Measurements from ENCODE around the gene RFFL.

DNA sequence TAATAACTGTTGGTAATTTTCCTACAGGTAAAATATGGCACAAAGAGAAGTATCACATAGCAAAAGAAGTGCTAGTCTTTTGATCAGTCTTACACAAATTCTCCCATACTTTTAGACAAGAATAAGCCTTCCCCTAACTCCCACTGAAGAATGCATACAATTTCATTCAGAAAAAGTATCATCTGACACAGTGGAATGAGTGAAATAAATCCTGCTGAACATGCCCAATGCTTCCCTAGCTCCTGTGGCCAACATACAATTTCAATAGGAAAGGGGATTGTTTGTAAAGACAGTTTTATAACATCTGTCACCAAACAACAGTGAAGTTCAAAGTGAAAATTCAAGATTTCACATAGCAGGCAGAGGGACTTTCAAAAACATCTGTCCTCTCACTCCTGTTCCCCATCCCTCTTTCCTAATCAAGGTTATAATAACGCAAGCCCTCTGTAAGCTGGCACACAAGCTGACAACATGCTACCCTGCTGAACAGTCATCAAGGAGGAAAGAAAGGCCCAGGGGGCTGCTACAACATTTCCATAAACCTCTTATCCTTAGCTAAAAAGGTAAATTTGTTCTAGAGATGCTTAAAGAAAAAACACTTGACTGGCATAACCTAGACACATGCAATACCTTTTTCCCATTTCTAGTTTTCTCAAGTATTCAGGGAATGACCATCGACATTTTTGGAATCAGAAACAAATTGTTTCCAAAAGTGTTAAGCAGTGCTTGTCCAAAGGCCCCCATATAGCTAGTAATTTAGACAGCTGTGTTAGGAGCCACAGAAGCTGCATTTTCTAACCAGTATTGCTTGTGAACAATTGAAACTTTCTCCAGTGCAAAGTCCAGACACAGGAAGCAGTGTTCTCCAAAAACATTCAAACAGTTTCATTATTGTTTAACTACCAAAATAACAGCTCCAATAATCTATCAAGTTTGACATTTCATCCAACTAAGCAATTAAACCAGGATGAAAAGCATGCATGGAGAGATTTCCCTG is 11.5 kb upstream of the RFFL start:
- TF ChIP-seq, protein P1, sequence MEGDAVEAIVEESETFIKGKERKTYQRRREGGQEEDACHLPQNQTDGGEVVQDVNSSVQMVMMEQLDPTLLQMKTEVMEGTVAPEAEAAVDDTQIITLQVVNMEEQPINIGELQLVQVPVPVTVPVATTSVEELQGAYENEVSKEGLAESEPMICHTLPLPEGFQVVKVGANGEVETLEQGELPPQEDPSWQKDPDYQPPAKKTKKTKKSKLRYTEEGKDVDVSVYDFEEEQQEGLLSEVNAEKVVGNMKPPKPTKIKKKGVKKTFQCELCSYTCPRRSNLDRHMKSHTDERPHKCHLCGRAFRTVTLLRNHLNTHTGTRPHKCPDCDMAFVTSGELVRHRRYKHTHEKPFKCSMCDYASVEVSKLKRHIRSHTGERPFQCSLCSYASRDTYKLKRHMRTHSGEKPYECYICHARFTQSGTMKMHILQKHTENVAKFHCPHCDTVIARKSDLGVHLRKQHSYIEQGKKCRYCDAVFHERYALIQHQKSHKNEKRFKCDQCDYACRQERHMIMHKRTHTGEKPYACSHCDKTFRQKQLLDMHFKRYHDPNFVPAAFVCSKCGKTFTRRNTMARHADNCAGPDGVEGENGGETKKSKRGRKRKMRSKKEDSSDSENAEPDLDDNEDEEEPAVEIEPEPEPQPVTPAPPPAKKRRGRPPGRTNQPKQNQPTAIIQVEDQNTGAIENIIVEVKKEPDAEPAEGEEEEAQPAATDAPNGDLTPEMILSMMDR (conservative IDR thresholded peaks at IDR 0.05), result no peak
- TF ChIP-seq ZFX (IDR thresholded peaks at IDR 0.05), result no peak
